Tibial artery (tissue), 4 donors: Measurements from ENCODE around the gene TRIM7.
"Not testable (repeated sequence)": the region's sequence is repeated elsewhere in the genome, so short reads cannot be mapped to it uniquely, and the experiment has no call there.

ENCODE experiments used
- DNase-seq, 2 donors: peaks; one replicate each; pipeline ENCODE4 v3.0.0-alpha.2; 2019
- H3K27ac ChIP-seq, 2 donors: fragments of 200-600 bp; sonication (generic) in 1 of 2; 1 replicate in 1 of 2; 2 replicates in 1 of 2; pipeline ENCODE4 v1.5.1; 2018 to 2019; ENCODE audit warnings: mild to moderate bottlenecking in 1 of 2
- H3K27me3 ChIP-seq, 2 donors: fragments of 200-600 bp; sonication (generic) in 1 of 2; one replicate each; pipeline versions ENCODE4 v1.5.1 to v1.6.0; 2016 to 2019
- H3K36me3 ChIP-seq, 3 donors: fragments of 200-600 bp; sonication (generic) in 2 of 3; one replicate each; pipeline ENCODE4 v1.5.1; 2016 to 2019; ENCODE audit warnings: mild to moderate bottlenecking in 2 of 3
- H3K4me1 ChIP-seq, 4 donors: fragments of 200-600 bp; sonication (generic) in 2 of 4; 1 replicate in 3 of 4; 2 replicates in 1 of 4; pipeline ENCODE4 v1.5.1; 2016 to 2019
- H3K4me3 ChIP-seq, 2 donors: fragments of 200-600 bp; sonication (generic) in 1 of 2; 1 replicate in 1 of 2; 2 replicates in 1 of 2; pipeline ENCODE4 v1.5.1; 2018 to 2019; ENCODE audit warnings: mild to moderate bottlenecking in 2 of 2
- H3K9me3 ChIP-seq, 3 donors: fragments of 200-600 bp; sonication (generic) in 1 of 3; one replicate each; pipeline ENCODE4 v1.5.1; 2016 to 2019
- intact Hi-C: fragments of 100-400 bp; cut with DNase I; formaldehyde crosslinking; loops from one replicate; pipeline ENCODE4 v1.15.0; 2023; ENCODE audit warnings: low total_unique reads
- TF ChIP-seq, protein P1 (sequence below), 2 experiments: fragments of 200-600 bp in 1 of 2; fragments of 450-650 bp in 1 of 2; IDR thresholded peaks; one replicate each; pipeline ENCODE4 v1.5.1; 2017 to 2019; ENCODE audit warnings: antibody characterized with exemption in 2 of 2, mild to moderate bottlenecking in 1 of 2, moderate library complexity in 1 of 2

TRIM7 gene

DNA sequence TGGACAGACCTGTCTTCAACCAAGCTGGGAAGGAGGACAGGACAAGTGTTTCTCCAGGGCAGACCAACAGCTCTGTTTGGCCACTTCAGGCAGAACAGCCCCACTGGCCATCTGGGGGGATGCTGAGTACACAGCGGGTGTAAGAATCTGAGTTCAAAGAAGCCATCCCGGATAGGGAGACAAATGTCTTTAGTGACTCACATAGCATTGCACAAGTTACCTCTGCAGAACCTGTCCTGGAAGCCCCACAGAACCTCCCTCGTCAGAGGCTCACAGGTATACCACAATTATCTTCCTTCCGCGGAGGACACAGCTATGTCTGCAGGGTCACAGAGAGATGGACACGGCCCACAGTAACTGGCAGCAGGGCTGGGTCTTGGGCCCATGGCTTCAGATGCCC is 55.6 kb downstream of the TRIM7 start:
- Histone ChIP-seq H3K36me3 (no peaks in the 10 kb centered on the region), H3K4me1 (no peaks in the 10 kb centered on the region), H3K9me3 (no peaks in the 10 kb centered on the region), H3K27me3 (peaks cover 0 to 40% of the 10 kb centered on the region in 2 donors), H3K27ac (no peak overlapping the region), H3K4me3 (no peak overlapping the region)
- intact Hi-C loops: no loop called here
- peak in 1 of 2 donors; percentile 23 for DNase-seq
- TF ChIP-seq, protein P1, sequence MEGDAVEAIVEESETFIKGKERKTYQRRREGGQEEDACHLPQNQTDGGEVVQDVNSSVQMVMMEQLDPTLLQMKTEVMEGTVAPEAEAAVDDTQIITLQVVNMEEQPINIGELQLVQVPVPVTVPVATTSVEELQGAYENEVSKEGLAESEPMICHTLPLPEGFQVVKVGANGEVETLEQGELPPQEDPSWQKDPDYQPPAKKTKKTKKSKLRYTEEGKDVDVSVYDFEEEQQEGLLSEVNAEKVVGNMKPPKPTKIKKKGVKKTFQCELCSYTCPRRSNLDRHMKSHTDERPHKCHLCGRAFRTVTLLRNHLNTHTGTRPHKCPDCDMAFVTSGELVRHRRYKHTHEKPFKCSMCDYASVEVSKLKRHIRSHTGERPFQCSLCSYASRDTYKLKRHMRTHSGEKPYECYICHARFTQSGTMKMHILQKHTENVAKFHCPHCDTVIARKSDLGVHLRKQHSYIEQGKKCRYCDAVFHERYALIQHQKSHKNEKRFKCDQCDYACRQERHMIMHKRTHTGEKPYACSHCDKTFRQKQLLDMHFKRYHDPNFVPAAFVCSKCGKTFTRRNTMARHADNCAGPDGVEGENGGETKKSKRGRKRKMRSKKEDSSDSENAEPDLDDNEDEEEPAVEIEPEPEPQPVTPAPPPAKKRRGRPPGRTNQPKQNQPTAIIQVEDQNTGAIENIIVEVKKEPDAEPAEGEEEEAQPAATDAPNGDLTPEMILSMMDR (IDR thresholded peaks at IDR 0.05): no peak

DNA sequence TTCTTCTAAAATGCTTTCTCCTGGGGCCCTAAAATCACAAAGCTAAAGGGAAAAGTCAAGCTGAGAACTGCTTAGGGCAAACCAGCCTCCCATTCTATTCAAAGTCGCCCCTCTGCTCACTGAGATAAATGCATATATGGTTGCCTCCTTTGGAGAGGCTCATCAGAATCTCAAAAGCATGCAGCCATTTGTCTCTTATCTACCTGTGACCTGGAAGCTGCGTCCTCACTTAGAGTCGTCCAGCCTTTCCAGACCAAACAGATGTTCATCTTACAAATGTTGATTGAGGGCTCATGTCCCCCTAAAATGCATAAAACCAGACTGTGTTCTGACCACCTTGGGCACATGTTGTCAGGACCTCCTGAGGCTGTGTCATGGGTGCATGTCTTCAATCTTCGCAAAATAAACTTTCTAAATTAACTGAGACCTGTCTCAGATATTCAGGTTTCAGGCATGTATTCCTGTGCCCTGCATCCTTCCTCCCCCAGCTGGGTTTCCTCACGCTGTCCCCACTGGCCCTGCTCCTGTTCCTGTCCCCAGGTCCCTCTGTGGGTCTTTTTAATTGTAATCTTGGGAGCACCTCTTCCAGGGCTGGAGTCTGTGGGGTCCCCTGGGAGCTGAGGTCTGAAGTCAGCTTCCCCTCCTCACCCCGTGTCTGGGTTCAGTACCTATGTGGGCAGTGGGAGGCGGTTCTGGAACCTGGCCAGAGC is 57.9 kb downstream of the TRIM7 start, which contains the start of gene OR2V2:
Gene OR2V2, plus strand, starts transcription at position 660 of the 710 bp plus-strand sequence. CDS start 7,357 bp downstream, outside the sequence.
- H3K27ac ChIP-seq, intact Hi-C loops, H3K4me1 ChIP-seq, H3K4me3 ChIP-seq, H3K36me3 ChIP-seq, H3K9me3 ChIP-seq: not testable (repeated sequence)
- DNase-seq: peak in 1 of 2 donors; percentile 12
- H3K27me3 ChIP-seq: peaks cover 0 to 50% of the 10 kb centered on the region in 2 donors

DNA sequence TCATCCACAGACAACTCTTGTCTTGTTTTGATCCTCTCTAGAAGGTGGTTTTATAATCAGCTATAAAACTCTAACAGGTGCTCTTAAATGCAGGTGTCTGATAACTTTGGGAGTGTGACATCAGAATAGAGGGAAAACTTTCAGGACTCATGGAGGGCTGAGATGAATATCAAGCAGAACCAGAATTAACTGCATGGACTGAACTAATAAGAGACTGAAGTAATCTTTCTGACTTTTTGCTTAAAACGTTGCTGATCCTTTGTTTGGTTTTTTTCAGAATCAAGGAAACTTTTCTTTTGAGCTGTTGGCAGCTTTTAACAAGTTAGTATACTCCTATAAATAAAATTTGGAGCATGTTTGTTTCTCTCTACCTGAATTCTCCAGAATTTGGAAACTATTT is 59.9 kb downstream of the TRIM7 start:
- Histone ChIP-seq H3K9me3 (no peaks in the 10 kb centered on the region), H3K27ac (no peak overlapping the region), H3K4me3 (no peak overlapping the region), H3K4me1 (no peaks in the 10 kb centered on the region), H3K36me3 (no peaks in the 10 kb centered on the region), H3K27me3 (peaks cover 0 to 45% of the 10 kb centered on the region in 2 donors)
- DNase-seq: no peak
- TF ChIP-seq, protein P1 (IDR thresholded peaks at IDR 0.05): no peak
- intact Hi-C loops: no loop called here
